ENCODE data around the gene C3orf62. TPM values are rescaled to one million over a fixed set of nuclear protein-coding genes. Genes with fewer than 3 reads are reported as not detected.
A peak's percentile ranks its signal among the peaks of the same experiment; 100 is the strongest.

The C3orf62 gene
- total RNA-seq, 1 donor from 2014 or later = 7.5 TPM

GRCh38 chr3:49279376-49279775 lies 2.3 kb upstream of the C3orf62 start:
- no peak for DNase-seq
- Mint-ChIP-seq H3K9me3 (ENCODE audit: unreplicated experiment) (peaks cover 2% of the 10 kb centered on the region), H3K27me3 (ENCODE audit: unreplicated experiment) (peaks cover 3% of the 10 kb centered on the region), H3K36me3 (ENCODE audit: unreplicated experiment) (no peaks in the 10 kb centered on the region), H3K4me3 (ENCODE audit: unreplicated experiment) (no peak overlapping the region), H3K4me1 (ENCODE audit: low read depth, unreplicated experiment) (peaks cover 12% of the 10 kb centered on the region), H3K27ac (ENCODE audit: unreplicated experiment) (no peak overlapping the region)
- TF ChIP-seq CTCF (IDR thresholded peaks at IDR 0.05; ENCODE audit: partially characterized antibody, unreplicated experiment) = no peak

GRCh38 chr3:49278548-49278947 lies 1.5 kb upstream of the C3orf62 start:
- TF ChIP-seq CTCF (IDR thresholded peaks at IDR 0.05; ENCODE audit: partially characterized antibody, unreplicated experiment) = no peak
- Mint-ChIP-seq H3K4me1 (ENCODE audit: low read depth, unreplicated experiment) (peaks cover 12% of the 10 kb centered on the region), H3K9me3 (ENCODE audit: unreplicated experiment) (peaks cover 2% of the 10 kb centered on the region), H3K27me3 (ENCODE audit: unreplicated experiment) (peaks cover 3% of the 10 kb centered on the region), H3K36me3 (ENCODE audit: unreplicated experiment) (no peaks in the 10 kb centered on the region), H3K27ac (ENCODE audit: unreplicated experiment) (no peak overlapping the region), H3K4me3 (ENCODE audit: unreplicated experiment) (no peak overlapping the region)
- no peak for DNase-seq

GRCh38 chr3:49277383-49277775 lies 347 bp upstream of the C3orf62 start:
- H3K27ac Mint-ChIP-seq (ENCODE audit: unreplicated experiment) = peak overlapping the region; percentile 92
- H3K4me3 Mint-ChIP-seq (ENCODE audit: unreplicated experiment) = peak overlapping the region; percentile 80
- DNase-seq = no peak
- TF ChIP-seq CTCF (IDR thresholded peaks at IDR 0.05; ENCODE audit: partially characterized antibody, unreplicated experiment) = no peak
- peaks cover 2% of the 10 kb centered on the region for H3K9me3 Mint-ChIP-seq (ENCODE audit: unreplicated experiment)
- H3K4me1 Mint-ChIP-seq (ENCODE audit: low read depth, unreplicated experiment) = peaks cover 12% of the 10 kb centered on the region
- H3K27me3 Mint-ChIP-seq (ENCODE audit: unreplicated experiment) = peaks cover 3% of the 10 kb centered on the region
- no peaks in the 10 kb centered on the region for H3K36me3 Mint-ChIP-seq (ENCODE audit: unreplicated experiment)

- peaks cover 2% of the 10 kb centered on the region for H3K9me3 Mint-ChIP-seq (ENCODE audit: unreplicated experiment)
- no peak for DNase-seq
- H3K27me3 Mint-ChIP-seq (ENCODE audit: unreplicated experiment) = peaks cover 3% of the 10 kb centered on the region
- H3K4me3 Mint-ChIP-seq (ENCODE audit: unreplicated experiment) = no peak overlapping the region
- no peak for TF ChIP-seq CTCF (IDR thresholded peaks at IDR 0.05; ENCODE audit: partially characterized antibody, unreplicated experiment)
- no peak overlapping the region for H3K27ac Mint-ChIP-seq (ENCODE audit: unreplicated experiment)
- peaks cover 12% of the 10 kb centered on the region for H3K4me1 Mint-ChIP-seq (ENCODE audit: low read depth, unreplicated experiment)
- no peaks in the 10 kb centered on the region for H3K36me3 Mint-ChIP-seq (ENCODE audit: unreplicated experiment)
These were observed 3.1 kb downstream of the C3orf62 start for GRCh38 chr3:49273825-49274532.

GRCh38 chr3:49271047-49271446 lies 6.0 kb downstream of the C3orf62 start:
- H3K9me3 Mint-ChIP-seq (ENCODE audit: unreplicated experiment) = peaks cover 2% of the 10 kb centered on the region
- H3K36me3 Mint-ChIP-seq (ENCODE audit: unreplicated experiment) = no peaks in the 10 kb centered on the region
- no peak overlapping the region for H3K4me3 Mint-ChIP-seq (ENCODE audit: unreplicated experiment)
- H3K27me3 Mint-ChIP-seq (ENCODE audit: unreplicated experiment) = peaks cover 2% of the 10 kb centered on the region
- TF ChIP-seq CTCF (IDR thresholded peaks at IDR 0.05; ENCODE audit: partially characterized antibody, unreplicated experiment) = no peak
- H3K4me1 Mint-ChIP-seq (ENCODE audit: low read depth, unreplicated experiment) = peaks cover 5% of the 10 kb centered on the region
- DNase-seq = no peak
- H3K27ac Mint-ChIP-seq (ENCODE audit: unreplicated experiment) = no peak overlapping the region

Data from glutamatergic neuron (in vitro differentiated cells).